ENCODE measurements around the gene DGCR2.
"Not testable (repeated sequence)": the region's sequence is repeated elsewhere in the genome, so short reads cannot be mapped to it uniquely, and the experiment has no call there.

Gene DGCR2

GRCh38 chr22:19090586-19091127 is 31.6 kb downstream of the DGCR2 start:
- DNase-seq (ENCODE audit: low read depth, low spot score), result no peak

GRCh38 chr22:19090183-19090582 is 32.0 kb downstream of the DGCR2 start:
- Histone ChIP-seq H3K9ac (ENCODE audit: insufficient read length, low read depth) (no peak overlapping the region), H3K9me3 (ENCODE audit: insufficient read depth, low read length) (peaks cover 3% of the 10 kb centered on the region; the same call in 1 of the 2 replicates), H3K27me3 (ENCODE audit: insufficient read depth, insufficient read length) (no peaks in the 10 kb centered on the region), H3K36me3 (ENCODE audit: insufficient read depth, insufficient read length, low read length) (peaks cover 15% of the 10 kb centered on the region), H3K4me1 (ENCODE audit: insufficient read depth, insufficient read length) (peaks cover 2% of the 10 kb centered on the region), H3K4me3 (ENCODE audit: insufficient read length, low read depth) (no peak overlapping the region)
- TF ChIP-seq ZNF274 (IDR thresholded peaks at IDR 0.05; ENCODE audit: low read depth, low read length) (no peak), YY1 (IDR thresholded peaks at IDR 0.05; ENCODE audit: insufficient read depth, insufficient read length) (no peak), SUZ12 (IDR thresholded peaks at IDR 0.05; ENCODE audit: extremely low read depth, insufficient read depth, insufficient read length) (no peak)
- DNase-seq (ENCODE audit: low read depth, low spot score), result no peak

More at GRCh38 chr22:19090586-19091127, 31.6 kb downstream of the DGCR2 start:
- Histone ChIP-seq H3K4me3 (ENCODE audit: insufficient read length, low read depth) (no peak overlapping the region), H3K36me3 (ENCODE audit: insufficient read depth, insufficient read length, low read length) (peaks cover 12% of the 10 kb centered on the region), H3K9me3 (ENCODE audit: insufficient read depth, low read length) (no peaks in the 10 kb centered on the region), H3K4me1 (ENCODE audit: insufficient read depth, insufficient read length) (peaks cover 2% of the 10 kb centered on the region), H3K9ac (ENCODE audit: insufficient read length, low read depth) (no peak overlapping the region), H3K27me3 (ENCODE audit: insufficient read depth, insufficient read length) (no peaks in the 10 kb centered on the region)
- TF ChIP-seq SUZ12 (IDR thresholded peaks at IDR 0.05; ENCODE audit: extremely low read depth, insufficient read depth, insufficient read length), result no peak
- TF ChIP-seq ZNF274 (IDR thresholded peaks at IDR 0.05; ENCODE audit: low read depth, low read length), result no peak
- TF ChIP-seq YY1 (IDR thresholded peaks at IDR 0.05; ENCODE audit: insufficient read depth, insufficient read length), result no peak

GRCh38 chr22:19088866-19089595 is 33.2 kb downstream of the DGCR2 start:
- no peak for DNase-seq (ENCODE audit: low read depth, low spot score)
- Histone ChIP-seq H3K27me3 (ENCODE audit: insufficient read depth, insufficient read length) (no peaks in the 10 kb centered on the region), H3K9me3 (ENCODE audit: insufficient read depth, low read length) (peaks cover 4% of the 10 kb centered on the region; the same call in 1 of the 2 replicates)

GRCh38 chr22:19086896-19087295 is 35.3 kb downstream of the DGCR2 start:
- no peak overlapping the region for H3K4me3 ChIP-seq (ENCODE audit: insufficient read length, low read depth)
- TF ChIP-seq ZNF274 (IDR thresholded peaks at IDR 0.05; ENCODE audit: low read depth, low read length), result no peak
- no peak for TF ChIP-seq SUZ12 (IDR thresholded peaks at IDR 0.05; ENCODE audit: extremely low read depth, insufficient read depth, insufficient read length)
- no peak for TF ChIP-seq YY1 (IDR thresholded peaks at IDR 0.05; ENCODE audit: insufficient read depth, insufficient read length)
- H3K9ac ChIP-seq (ENCODE audit: insufficient read length, low read depth), result no peak overlapping the region
- no peak for DNase-seq (ENCODE audit: low read depth, low spot score)
- peaks cover 20% of the 10 kb centered on the region for H3K36me3 ChIP-seq (ENCODE audit: insufficient read depth, insufficient read length, low read length)
- no peaks in the 10 kb centered on the region for H3K27me3 ChIP-seq (ENCODE audit: insufficient read depth, insufficient read length)
- H3K4me1 ChIP-seq (ENCODE audit: insufficient read depth, insufficient read length), result peaks cover 2% of the 10 kb centered on the region
- H3K9me3 ChIP-seq (ENCODE audit: insufficient read depth, low read length), result peaks cover 4% of the 10 kb centered on the region; the same call in 1 of the 2 replicates

More at GRCh38 chr22:19088866-19089595, 33.2 kb downstream of the DGCR2 start:
- H3K9ac ChIP-seq (ENCODE audit: insufficient read length, low read depth), result no peak overlapping the region
- peaks cover 17% of the 10 kb centered on the region for H3K36me3 ChIP-seq (ENCODE audit: insufficient read depth, insufficient read length, low read length)
- H3K4me1 ChIP-seq (ENCODE audit: insufficient read depth, insufficient read length), result peaks cover 2% of the 10 kb centered on the region
- TF ChIP-seq YY1 (IDR thresholded peaks at IDR 0.05; ENCODE audit: insufficient read depth, insufficient read length) (no peak), SUZ12 (IDR thresholded peaks at IDR 0.05; ENCODE audit: extremely low read depth, insufficient read depth, insufficient read length) (no peak)
- no peak overlapping the region for H3K4me3 ChIP-seq (ENCODE audit: insufficient read length, low read depth)

- TF ChIP-seq ZNF274 (IDR thresholded peaks at IDR 0.05; ENCODE audit: low read depth, low read length), result no peak
- no peak for TF ChIP-seq SUZ12 (IDR thresholded peaks at IDR 0.05; ENCODE audit: extremely low read depth, insufficient read depth, insufficient read length)
- TF ChIP-seq YY1 (IDR thresholded peaks at IDR 0.05; ENCODE audit: insufficient read depth, insufficient read length), result no peak
Observed at GRCh38 chr22:19086417-19086816, 35.8 kb downstream of the DGCR2 start.

GRCh38 chr22:19085233-19085718 is 36.9 kb downstream of the DGCR2 start:
- H3K4me1 ChIP-seq (ENCODE audit: insufficient read depth, insufficient read length), result peaks cover 2% of the 10 kb centered on the region
- no peak overlapping the region for H3K9ac ChIP-seq (ENCODE audit: insufficient read length, low read depth)
- H3K36me3 ChIP-seq (ENCODE audit: insufficient read depth, insufficient read length, low read length), result peaks cover 20% of the 10 kb centered on the region
- DNase-seq (ENCODE audit: low read depth, low spot score), result no peak
- H3K27me3 ChIP-seq (ENCODE audit: insufficient read depth, insufficient read length), result no peaks in the 10 kb centered on the region
- H3K9me3 ChIP-seq (ENCODE audit: insufficient read depth, low read length), result peaks cover 4% of the 10 kb centered on the region; the same call in 1 of the 2 replicates
- TF ChIP-seq ZNF274 (IDR thresholded peaks at IDR 0.05; ENCODE audit: low read depth, low read length) (no peak), SUZ12 (IDR thresholded peaks at IDR 0.05; ENCODE audit: extremely low read depth, insufficient read depth, insufficient read length) (no peak), YY1 (IDR thresholded peaks at IDR 0.05; ENCODE audit: insufficient read depth, insufficient read length) (no peak)
- no peak overlapping the region for H3K4me3 ChIP-seq (ENCODE audit: insufficient read length, low read depth)

More at GRCh38 chr22:19086417-19086816, 35.8 kb downstream of the DGCR2 start:
- Histone ChIP-seq H3K27me3 (ENCODE audit: insufficient read depth, insufficient read length) (no peaks in the 10 kb centered on the region), H3K4me3 (ENCODE audit: insufficient read length, low read depth) (no peak overlapping the region), H3K9me3 (ENCODE audit: insufficient read depth, low read length) (peaks cover 4% of the 10 kb centered on the region; the same call in 1 of the 2 replicates), H3K4me1 (ENCODE audit: insufficient read depth, insufficient read length) (peaks cover 2% of the 10 kb centered on the region), H3K36me3 (ENCODE audit: insufficient read depth, insufficient read length, low read length) (peaks cover 20% of the 10 kb centered on the region), H3K9ac (ENCODE audit: insufficient read length, low read depth) (no peak overlapping the region)
- DNase-seq (ENCODE audit: low read depth, low spot score), result no peak

GRCh38 chr22:19084586-19084985 is 37.6 kb downstream of the DGCR2 start:
- H3K9me3 ChIP-seq (ENCODE audit: insufficient read depth, low read length); H3K27me3 ChIP-seq (ENCODE audit: insufficient read depth, insufficient read length); H3K4me3 ChIP-seq (ENCODE audit: insufficient read length, low read depth); H3K4me1 ChIP-seq (ENCODE audit: insufficient read depth, insufficient read length); H3K9ac ChIP-seq (ENCODE audit: insufficient read length, low read depth); DNase-seq (ENCODE audit: low read depth, low spot score): not testable (repeated sequence)
- peaks cover 24% of the 10 kb centered on the region for H3K36me3 ChIP-seq (ENCODE audit: insufficient read depth, insufficient read length, low read length)

GRCh38 chr22:19084126-19084525 is 38.1 kb downstream of the DGCR2 start:
- H3K9ac ChIP-seq (ENCODE audit: insufficient read length, low read depth); DNase-seq (ENCODE audit: low read depth, low spot score); H3K4me3 ChIP-seq (ENCODE audit: insufficient read length, low read depth); H3K27me3 ChIP-seq (ENCODE audit: insufficient read depth, insufficient read length); H3K4me1 ChIP-seq (ENCODE audit: insufficient read depth, insufficient read length); H3K9me3 ChIP-seq (ENCODE audit: insufficient read depth, low read length): not testable (repeated sequence)
- H3K36me3 ChIP-seq (ENCODE audit: insufficient read depth, insufficient read length, low read length), result peaks cover 25% of the 10 kb centered on the region
